Epithelial cell of esophagus (primary cell): Measurements from ENCODE around the gene CNTNAP5.

Source experiments
- DNase-seq: peaks from one replicate; pipeline ENCODE4 v3.0.0; 2010; ENCODE audit warnings: low read depth
- H3K4me3 ChIP-seq: 2 replicates; pipeline ENCODE4 v1.5.1; 2011; ENCODE audit warnings: mild to moderate bottlenecking, low read length, control low read depth
- CTCF ChIP-seq: IDR thresholded peaks from 2 replicates; pipeline ENCODE4 v1.5.1; 2011; ENCODE audit warnings: low read depth, mild to moderate bottlenecking, low read length, control low read depth, inconsistent platforms; ENCODE audit not compliant: insufficient read depth; ENCODE audit errors: missing control alignments

CNTNAP5 gene

GRCh38 chr2:124308319-124309062 lies 283.4 kb downstream of the CNTNAP5 start:
- no peak for TF ChIP-seq CTCF
- no peak for DNase-seq
- H3K4me3 ChIP-seq, result no peak overlapping the region

GRCh38 chr2:124309563-124310138 lies 284.6 kb downstream of the CNTNAP5 start:
- no peak for DNase-seq
- TF ChIP-seq CTCF, result no peak
- no peak overlapping the region for H3K4me3 ChIP-seq

GRCh38 chr2:124310671-124311070 lies 285.6 kb downstream of the CNTNAP5 start:
- TF ChIP-seq CTCF, result no peak
- no peak overlapping the region for H3K4me3 ChIP-seq
- no peak for DNase-seq

GRCh38 chr2:124314084-124314483 lies 289.0 kb downstream of the CNTNAP5 start:
- no peak overlapping the region for H3K4me3 ChIP-seq
- no peak for DNase-seq
- no peak for TF ChIP-seq CTCF

- no peak overlapping the region for H3K4me3 ChIP-seq
- TF ChIP-seq CTCF, result no peak
- no peak for DNase-seq
Measured at GRCh38 chr2:124315221-124315880, 290.3 kb downstream of the CNTNAP5 start.

GRCh38 chr2:124316133-124316532 lies 291.0 kb downstream of the CNTNAP5 start:
- TF ChIP-seq CTCF, result no peak
- no peak overlapping the region for H3K4me3 ChIP-seq
- DNase-seq, result no peak
